ENCODE data around the gene PRDX5.

PRDX5 gene

DNA sequence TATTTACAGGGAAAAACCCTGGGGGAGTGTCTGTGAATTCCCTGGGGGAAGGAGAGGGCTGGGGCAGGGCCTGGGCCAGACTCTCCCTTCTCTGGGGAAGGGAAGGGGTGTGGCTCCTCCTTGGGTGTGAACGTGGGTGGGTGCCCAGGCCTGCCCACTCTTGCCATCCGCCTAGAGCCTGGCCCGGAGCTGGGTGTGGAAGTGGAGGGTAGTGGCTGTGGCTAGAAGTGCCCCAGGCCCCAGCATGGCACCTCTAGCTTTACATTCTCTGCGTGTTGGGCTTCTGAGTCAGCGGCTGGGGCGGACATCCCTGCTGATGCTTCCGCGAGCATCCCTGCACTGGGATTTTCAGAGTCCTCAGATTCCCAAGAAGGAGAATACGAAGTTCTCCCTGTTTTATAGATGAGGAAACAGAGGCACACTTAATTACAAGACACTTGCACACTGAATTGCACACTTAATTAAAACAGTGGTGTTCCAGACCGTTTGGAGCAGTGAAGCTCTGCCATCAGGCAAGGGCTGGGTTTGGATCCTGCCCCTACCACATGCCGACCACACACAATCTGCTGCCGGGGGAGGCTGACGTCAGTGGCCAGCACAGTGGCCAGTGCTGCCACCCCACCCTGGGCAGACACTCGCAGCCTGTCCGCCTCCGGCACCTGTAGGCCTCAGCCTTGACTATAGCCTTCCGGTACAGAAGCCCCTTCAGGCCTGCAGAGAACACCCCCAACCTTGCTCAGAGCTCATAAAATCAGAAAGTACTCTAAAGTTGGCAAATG is 41.1 kb upstream of the PRDX5 start:
- H3K27ac ChIP-seq, result peak overlapping the region; percentile 98
- no peak for TF ChIP-seq CTCF (conservative IDR thresholded peaks at IDR 0.05; ENCODE audit: low read depth)
- CTCF ChIA-PET, result interaction anchor here (0.7 to 1.3 kb wide), 3 partner anchors 14 to 25 kb away, joined by 4 to 10 read pairs (median 5); no protein-coding TSS in a partner anchor
- peak; percentile 86 for DNase-seq (ENCODE audit: low spot score)
- POLR2A ChIA-PET (ENCODE audit: low non-redundant PET), result interaction anchor here (0.6 to 2.0 kb wide), 4 partner anchors 9 to 559 kb away, joined by 3 to 7 read pairs (median 5); no protein-coding TSS in a partner anchor

- peak overlapping the region; percentile 98 for H3K27ac ChIP-seq
- ChIA-PET POLR2A (ENCODE audit: low non-redundant PET) (interaction anchor here (0.6 kb wide), 1 partner anchor 37 kb away, joined by 4 read pairs; no protein-coding TSS in a partner anchor), CTCF (interaction anchor here (0.6 to 1.3 kb wide), 2 partner anchors 11 to 26 kb away, joined by 4 read pairs; no protein-coding TSS in a partner anchor)
- DNase-seq (ENCODE audit: low spot score), result no peak
- no peak for TF ChIP-seq CTCF (conservative IDR thresholded peaks at IDR 0.05; ENCODE audit: low read depth)
Observed at GRCh38 chr11:64278576-64279190, 39.2 kb upstream of the PRDX5 start.

GRCh38 chr11:64281957-64282770 is 35.8 kb upstream of the PRDX5 start:
- POLR2A ChIA-PET (ENCODE audit: low non-redundant PET), result no interaction called here
- TF ChIP-seq CTCF (conservative IDR thresholded peaks at IDR 0.05; ENCODE audit: low read depth), result no peak
- DNase-seq (ENCODE audit: low spot score), result no peak
- peak overlapping the region; percentile 97 for H3K27ac ChIP-seq
- CTCF ChIA-PET, result interaction anchor here (0.7 to 1.4 kb wide), 3 partner anchors 12 to 73 kb away, joined by 3 to 8 read pairs (median 5); no protein-coding TSS in a partner anchor

DNA sequence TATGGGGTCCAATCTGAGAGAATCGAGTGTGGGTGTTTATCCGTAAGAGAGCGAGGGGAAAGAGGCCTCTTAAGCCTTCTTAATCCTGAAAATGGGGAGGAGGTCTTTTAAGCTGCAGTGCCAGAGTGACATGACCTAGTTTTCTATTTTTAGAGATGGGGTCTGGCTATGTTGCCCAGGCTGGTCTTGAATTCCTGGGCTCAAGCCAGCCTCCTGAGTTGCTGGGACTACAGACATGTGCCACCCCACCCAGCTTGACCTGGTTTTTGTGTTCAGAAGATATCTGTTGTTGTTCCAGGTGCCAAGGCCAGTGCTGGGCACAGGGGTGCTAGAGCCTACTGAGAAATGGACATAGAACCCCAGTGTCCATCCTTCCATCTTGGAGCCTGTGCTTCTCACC is 34.8 kb upstream of the PRDX5 start:
- H3K27ac ChIP-seq, result peak overlapping the region; percentile 97
- DNase-seq (ENCODE audit: low spot score), result no peak
- ChIA-PET POLR2A (ENCODE audit: low non-redundant PET) (no interaction called here), CTCF (interaction anchor here (1.0 to 1.4 kb wide), 2 partner anchors 18 to 72 kb away, joined by 3 to 8 read pairs; no protein-coding TSS in a partner anchor)
- TF ChIP-seq CTCF (conservative IDR thresholded peaks at IDR 0.05; ENCODE audit: low read depth), result no peak

- peak; percentile 98 for DNase-seq (ENCODE audit: low spot score)
- TF ChIP-seq CTCF (conservative IDR thresholded peaks at IDR 0.05; ENCODE audit: low read depth), result no peak
- H3K27ac ChIP-seq, result peak within 1 kb of the TSS; percentile 97
- ChIA-PET POLR2A (ENCODE audit: low non-redundant PET) (interaction anchor here (0.7 to 1.0 kb wide), 2 partner anchors 43 to 79 kb away, joined by 4 read pairs; partner anchors contain the start of gene FKBP2), CTCF (interaction anchor here (0.6 to 1.4 kb wide), 5 partner anchors 12 to 350 kb away, joined by 3 to 6 read pairs (median 4); no protein-coding TSS in a partner anchor)
Observed at GRCh38 chr11:64284048-64284961, 33.6 kb upstream of the PRDX5 start, which contains the start of gene BAD. BAD (minus strand) TSS chr11:64284665; CDS start chr11:64284368, 297 bp downstream.

All from RWPE1 (cell line).